ENCODE measurements around the gene APOBEC3F.

The APOBEC3F gene

GRCh38 chr22:39021552-39022250 lies 19.0 kb upstream of the APOBEC3F start:
- H3F3A ChIP-seq (ENCODE audit: insufficient read depth): peaks cover 20% of the 10 kb centered on the region
- peak overlapping the region; percentile 73 for H3K4me3 ChIP-seq (ENCODE audit: insufficient read depth, low read length, poor library complexity, severe bottlenecking)
- H3K79me2 ChIP-seq (ENCODE audit: insufficient read depth, low read length): peaks cover 8% of the 10 kb centered on the region
- no peaks in the 10 kb centered on the region for H3K9me2 ChIP-seq (replicated peaks; ENCODE audit: insufficient read depth, low read length)
- H4K20me1 ChIP-seq (ENCODE audit: low read depth, low read length): no peaks in the 10 kb centered on the region
- H3K9ac ChIP-seq (ENCODE audit: low read length): peak overlapping the region; percentile 82
- H3K27ac ChIP-seq (ENCODE audit: low read depth, low read length): peak overlapping the region; percentile 81
- H2AFZ ChIP-seq (ENCODE audit: low read depth, low read length, severe bottlenecking): no peak overlapping the region
- H3K27me3 ChIP-seq (ENCODE audit: low read length): no peaks in the 10 kb centered on the region
- peak overlapping the region; percentile 89 for H3K4me2 ChIP-seq (ENCODE audit: low read depth, low read length, poor library complexity, severe bottlenecking)
- no peaks in the 10 kb centered on the region for H3K9me3 ChIP-seq (ENCODE audit: insufficient read depth, low read length)
- H3K36me3 ChIP-seq (ENCODE audit: low read length): no peaks in the 10 kb centered on the region
- no peak for TF ChIP-seq EZH2phosphoT487 (conservative IDR thresholded peaks at IDR 0.05; ENCODE audit: low read length)
- TF ChIP-seq CTCF (IDR thresholded peaks at IDR 0.05; ENCODE audit: insufficient read depth, low read length, poor library complexity, severe bottlenecking): no peak

- H3K4me2 ChIP-seq (ENCODE audit: low read depth, low read length, poor library complexity, severe bottlenecking): no peak overlapping the region
Observed at GRCh38 chr22:39024519-39025308, 15.9 kb upstream of the APOBEC3F start.

GRCh38 chr22:39026509-39027150 lies 14.0 kb upstream of the APOBEC3F start:
- Histone ChIP-seq H3K9ac (ENCODE audit: low read length) (no peak overlapping the region), H3K9me2 (replicated peaks; ENCODE audit: insufficient read depth, low read length) (no peaks in the 10 kb centered on the region), H3K79me2 (ENCODE audit: insufficient read depth, low read length) (peaks cover 3% of the 10 kb centered on the region), H4K20me1 (ENCODE audit: low read depth, low read length) (no peaks in the 10 kb centered on the region), H3K27ac (ENCODE audit: low read depth, low read length) (no peak overlapping the region), H3K36me3 (ENCODE audit: low read length) (no peaks in the 10 kb centered on the region), H3K9me3 (ENCODE audit: insufficient read depth, low read length) (no peaks in the 10 kb centered on the region), H3F3A (ENCODE audit: insufficient read depth) (peaks cover 3% of the 10 kb centered on the region; the same call in 1 of the 2 replicates), H3K4me2 (ENCODE audit: low read depth, low read length, poor library complexity, severe bottlenecking) (no peak overlapping the region), H3K27me3 (ENCODE audit: low read length) (no peaks in the 10 kb centered on the region), H3K4me3 (ENCODE audit: insufficient read depth, low read length, poor library complexity, severe bottlenecking) (no peak overlapping the region), H2AFZ (ENCODE audit: low read depth, low read length, severe bottlenecking) (no peak overlapping the region)
- TF ChIP-seq EZH2phosphoT487 (conservative IDR thresholded peaks at IDR 0.05; ENCODE audit: low read length) (no peak), CTCF (IDR thresholded peaks at IDR 0.05; ENCODE audit: insufficient read depth, low read length, poor library complexity, severe bottlenecking) (no peak)

More at GRCh38 chr22:39024519-39025308, 15.9 kb upstream of the APOBEC3F start:
- Histone ChIP-seq H2AFZ (ENCODE audit: low read depth, low read length, severe bottlenecking) (no peak overlapping the region), H3K79me2 (ENCODE audit: insufficient read depth, low read length) (peaks cover 8% of the 10 kb centered on the region), H3K27ac (ENCODE audit: low read depth, low read length) (no peak overlapping the region), H3K9me2 (replicated peaks; ENCODE audit: insufficient read depth, low read length) (no peaks in the 10 kb centered on the region), H3K9ac (ENCODE audit: low read length) (no peak overlapping the region), H3K27me3 (ENCODE audit: low read length) (no peaks in the 10 kb centered on the region), H3K9me3 (ENCODE audit: insufficient read depth, low read length) (no peaks in the 10 kb centered on the region), H3F3A (ENCODE audit: insufficient read depth) (peaks cover 10% of the 10 kb centered on the region), H4K20me1 (ENCODE audit: low read depth, low read length) (no peaks in the 10 kb centered on the region), H3K4me3 (ENCODE audit: insufficient read depth, low read length, poor library complexity, severe bottlenecking) (no peak overlapping the region), H3K36me3 (ENCODE audit: low read length) (no peaks in the 10 kb centered on the region)
- TF ChIP-seq EZH2phosphoT487 (conservative IDR thresholded peaks at IDR 0.05; ENCODE audit: low read length) (no peak), CTCF (IDR thresholded peaks at IDR 0.05; ENCODE audit: insufficient read depth, low read length, poor library complexity, severe bottlenecking) (no peak)
